ENCODE results near the gene BLOC1S5. TPM values are rescaled to one million over a fixed set of nuclear protein-coding genes. Genes with fewer than 3 reads are reported as not detected.

BLOC1S5 gene
- total RNA-seq, 6 experiments from 2014 or later, result 8.4 to 13.4 (median 9.5) TPM

- H3K27ac Mint-ChIP-seq, result peak overlapping the region; percentile 94
- no peaks in the 10 kb centered on the region for H3K9me3 Mint-ChIP-seq
- peak overlapping the region; percentile 75 for H3K4me3 Mint-ChIP-seq
- DNase-seq, result no peak
- no peaks in the 10 kb centered on the region for H3K27me3 Mint-ChIP-seq (ENCODE audit: insufficient read depth)
- no peak for TF ChIP-seq CTCF (IDR thresholded peaks at IDR 0.05)
- peaks cover 55% of the 10 kb centered on the region for H3K4me1 Mint-ChIP-seq (ENCODE audit: low read depth)
- H3K36me3 Mint-ChIP-seq (ENCODE audit: low read depth), result no peaks in the 10 kb centered on the region
Observed at GRCh38 chr6:8108759-8109539, 44.8 kb upstream of the BLOC1S5 start.

- Mint-ChIP-seq H3K4me1 (ENCODE audit: low read depth) (peaks cover 47% of the 10 kb centered on the region), H3K27ac (peak overlapping the region; percentile 94), H3K27me3 (ENCODE audit: insufficient read depth) (no peaks in the 10 kb centered on the region), H3K36me3 (ENCODE audit: low read depth) (no peaks in the 10 kb centered on the region), H3K9me3 (no peaks in the 10 kb centered on the region), H3K4me3 (peak overlapping the region; percentile 75)
- TF ChIP-seq CTCF (IDR thresholded peaks at IDR 0.05), result no peak
- DNase-seq, result peak; percentile 92
Observed at GRCh38 chr6:8108031-8108660, 44.0 kb upstream of the BLOC1S5 start.

GRCh38 chr6:8105791-8106190 is 41.6 kb upstream of the BLOC1S5 start:
- Mint-ChIP-seq H3K27ac (no peak overlapping the region), H3K27me3 (ENCODE audit: insufficient read depth) (no peaks in the 10 kb centered on the region), H3K4me1 (ENCODE audit: low read depth) (peaks cover 49% of the 10 kb centered on the region), H3K9me3 (no peaks in the 10 kb centered on the region), H3K36me3 (ENCODE audit: low read depth) (peaks cover 6% of the 10 kb centered on the region; the same call in 1 of the 2 replicates), H3K4me3 (no peak overlapping the region)
- DNase-seq, result no peak
- TF ChIP-seq CTCF (IDR thresholded peaks at IDR 0.05), result no peak

- Mint-ChIP-seq H3K36me3 (ENCODE audit: low read depth) (peaks cover 14% of the 10 kb centered on the region), H3K4me3 (no peak overlapping the region), H3K9me3 (no peaks in the 10 kb centered on the region), H3K4me1 (ENCODE audit: low read depth) (peaks cover 50% of the 10 kb centered on the region), H3K27ac (no peak overlapping the region), H3K27me3 (ENCODE audit: insufficient read depth) (no peaks in the 10 kb centered on the region)
- TF ChIP-seq CTCF (IDR thresholded peaks at IDR 0.05), result no peak
- no peak for DNase-seq
Observed at GRCh38 chr6:8103726-8104125, 39.5 kb upstream of the BLOC1S5 start.

GRCh38 chr6:8102122-8102958 is 38.2 kb upstream of the BLOC1S5 start, which contains the start of gene EEF1E1:
Gene EEF1E1, minus strand, starts transcription at chr6:8102548. Its CDS starts 27 bp downstream, at chr6:8102521.
- TF ChIP-seq CTCF (IDR thresholded peaks at IDR 0.05), result no peak; the same call in 1 of the 2 replicates

More at GRCh38 chr6:8102122-8102958, 38.2 kb upstream of the BLOC1S5 start, which contains the start of gene EEF1E1:
- Mint-ChIP-seq H3K36me3 (ENCODE audit: low read depth) (peaks cover 14% of the 10 kb centered on the region), H3K4me1 (ENCODE audit: low read depth) (peaks cover 36% of the 10 kb centered on the region), H3K4me3 (peak within 1 kb of the TSS; percentile 92), H3K9me3 (no peaks in the 10 kb centered on the region), H3K27ac (peak within 1 kb of the TSS; percentile 86), H3K27me3 (ENCODE audit: insufficient read depth) (no peaks in the 10 kb centered on the region)
- peak; percentile 94 for DNase-seq
